ENCODE measurements around the gene FBN1. TPM values are rescaled to one million over a fixed set of nuclear protein-coding genes. Genes with fewer than 3 reads are reported as not detected.

The FBN1 gene
- total RNA-seq, 1 donor from 2014 or later: 12.6 TPM

DNA sequence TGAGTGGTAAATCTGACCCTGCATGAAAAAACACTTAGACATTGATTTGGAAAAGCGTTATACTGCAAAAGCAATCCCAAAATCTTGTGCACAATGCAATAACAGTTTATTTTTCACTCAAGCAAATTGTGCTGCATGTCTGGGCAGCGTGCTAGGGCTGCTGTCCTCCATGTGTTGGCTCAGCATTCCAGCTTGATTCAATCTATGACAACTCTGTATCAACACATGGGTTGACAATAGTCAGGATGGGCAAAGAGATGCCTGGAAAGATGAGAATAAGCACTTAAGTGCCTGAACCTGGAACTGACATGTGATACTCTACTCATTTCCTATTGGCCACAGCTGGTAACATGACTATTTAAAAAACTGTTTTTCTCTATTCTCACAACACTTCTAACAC is 262.5 kb downstream of the FBN1 start:
- Mint-ChIP-seq H3K36me3 (ENCODE audit: unreplicated experiment) (peaks cover 7% of the 10 kb centered on the region), H3K27ac (ENCODE audit: unreplicated experiment) (no peak overlapping the region), H3K4me3 (ENCODE audit: unreplicated experiment) (no peak overlapping the region), H3K9me3 (ENCODE audit: unreplicated experiment) (peaks cover 2% of the 10 kb centered on the region), H3K27me3 (ENCODE audit: unreplicated experiment) (no peaks in the 10 kb centered on the region), H3K4me1 (ENCODE audit: low read depth, unreplicated experiment) (no peaks in the 10 kb centered on the region)
- TF ChIP-seq, protein P1, sequence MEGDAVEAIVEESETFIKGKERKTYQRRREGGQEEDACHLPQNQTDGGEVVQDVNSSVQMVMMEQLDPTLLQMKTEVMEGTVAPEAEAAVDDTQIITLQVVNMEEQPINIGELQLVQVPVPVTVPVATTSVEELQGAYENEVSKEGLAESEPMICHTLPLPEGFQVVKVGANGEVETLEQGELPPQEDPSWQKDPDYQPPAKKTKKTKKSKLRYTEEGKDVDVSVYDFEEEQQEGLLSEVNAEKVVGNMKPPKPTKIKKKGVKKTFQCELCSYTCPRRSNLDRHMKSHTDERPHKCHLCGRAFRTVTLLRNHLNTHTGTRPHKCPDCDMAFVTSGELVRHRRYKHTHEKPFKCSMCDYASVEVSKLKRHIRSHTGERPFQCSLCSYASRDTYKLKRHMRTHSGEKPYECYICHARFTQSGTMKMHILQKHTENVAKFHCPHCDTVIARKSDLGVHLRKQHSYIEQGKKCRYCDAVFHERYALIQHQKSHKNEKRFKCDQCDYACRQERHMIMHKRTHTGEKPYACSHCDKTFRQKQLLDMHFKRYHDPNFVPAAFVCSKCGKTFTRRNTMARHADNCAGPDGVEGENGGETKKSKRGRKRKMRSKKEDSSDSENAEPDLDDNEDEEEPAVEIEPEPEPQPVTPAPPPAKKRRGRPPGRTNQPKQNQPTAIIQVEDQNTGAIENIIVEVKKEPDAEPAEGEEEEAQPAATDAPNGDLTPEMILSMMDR (IDR thresholded peaks at IDR 0.05; ENCODE audit: partially characterized antibody, unreplicated experiment): no peak
- no peak for DNase-seq

DNA sequence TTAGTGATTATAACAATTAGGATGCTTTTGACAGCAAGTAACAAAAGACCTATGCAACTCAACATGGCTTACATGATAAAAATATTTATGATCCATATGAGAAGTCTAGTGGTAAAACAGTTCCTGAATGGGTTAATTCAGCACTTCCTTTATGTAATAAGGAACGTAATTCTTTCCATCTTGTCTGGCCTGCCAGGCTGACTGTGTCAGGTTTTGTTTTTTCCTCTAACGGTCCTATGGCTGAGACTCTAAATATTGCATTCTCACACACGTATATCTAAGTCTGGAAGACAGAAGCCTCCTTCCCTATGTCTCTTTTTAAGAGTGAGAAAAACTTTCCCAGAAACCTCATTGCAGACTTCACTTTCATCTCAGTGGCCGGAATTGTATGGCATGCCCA is 263.6 kb downstream of the FBN1 start:
- TF ChIP-seq, protein P1 (IDR thresholded peaks at IDR 0.05; ENCODE audit: partially characterized antibody, unreplicated experiment): no peak
- Mint-ChIP-seq H3K36me3 (ENCODE audit: unreplicated experiment) (peaks cover 18% of the 10 kb centered on the region), H3K27me3 (ENCODE audit: unreplicated experiment) (no peaks in the 10 kb centered on the region), H3K4me3 (ENCODE audit: unreplicated experiment) (no peak overlapping the region), H3K27ac (ENCODE audit: unreplicated experiment) (no peak overlapping the region), H3K9me3 (ENCODE audit: unreplicated experiment) (peaks cover 5% of the 10 kb centered on the region), H3K4me1 (ENCODE audit: low read depth, unreplicated experiment) (no peaks in the 10 kb centered on the region)
- DNase-seq: no peak

DNA sequence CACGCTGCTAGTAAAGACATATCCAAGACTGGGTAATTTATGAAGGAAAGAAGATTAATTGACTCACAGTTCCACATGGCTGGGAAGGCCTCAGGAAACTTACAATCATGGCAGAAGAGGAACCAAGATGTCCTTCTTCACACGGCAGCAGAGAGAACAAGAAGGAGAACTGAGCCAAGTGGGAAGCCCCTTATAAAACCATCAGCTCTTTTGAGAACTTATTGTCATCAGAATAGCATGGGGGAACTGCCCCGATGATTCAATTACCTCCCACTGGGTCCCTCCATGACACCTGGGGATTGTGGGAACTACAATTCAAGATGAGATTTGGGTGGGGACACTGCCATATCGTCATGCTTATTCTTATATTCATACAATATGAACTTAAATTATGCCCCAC is 265.3 kb downstream of the FBN1 start:
- Mint-ChIP-seq H3K9me3 (ENCODE audit: unreplicated experiment) (peaks cover 7% of the 10 kb centered on the region), H3K36me3 (ENCODE audit: unreplicated experiment) (peaks cover 25% of the 10 kb centered on the region), H3K4me3 (ENCODE audit: unreplicated experiment) (no peak overlapping the region), H3K27me3 (ENCODE audit: unreplicated experiment) (no peaks in the 10 kb centered on the region), H3K27ac (ENCODE audit: unreplicated experiment) (no peak overlapping the region), H3K4me1 (ENCODE audit: low read depth, unreplicated experiment) (no peaks in the 10 kb centered on the region)
- TF ChIP-seq, protein P1 (IDR thresholded peaks at IDR 0.05; ENCODE audit: partially characterized antibody, unreplicated experiment): no peak
- DNase-seq: no peak

DNA sequence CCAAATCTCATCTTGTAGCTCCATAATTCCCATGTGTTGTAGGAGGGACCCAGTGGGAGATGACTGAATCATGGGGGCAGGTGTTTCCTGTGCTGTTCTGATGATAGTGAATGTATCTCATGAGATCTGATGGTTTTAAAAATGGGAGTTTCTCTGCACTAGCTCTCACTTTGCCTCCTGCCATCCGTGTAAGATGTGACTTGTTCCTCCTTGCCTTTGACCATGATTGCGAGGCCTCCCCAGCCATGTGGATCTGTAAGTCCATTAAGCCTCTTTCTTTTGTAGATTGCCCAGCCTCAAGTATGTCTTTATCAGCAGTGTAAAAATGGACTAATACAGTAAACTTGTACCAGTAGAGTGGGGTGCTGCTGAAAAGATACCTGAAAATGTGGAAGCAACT is 269.7 kb downstream of the FBN1 start:
- Mint-ChIP-seq H3K36me3 (ENCODE audit: unreplicated experiment) (peaks cover 31% of the 10 kb centered on the region), H3K4me3 (ENCODE audit: unreplicated experiment) (no peak overlapping the region), H3K4me1 (ENCODE audit: low read depth, unreplicated experiment) (no peaks in the 10 kb centered on the region), H3K27me3 (ENCODE audit: unreplicated experiment) (no peaks in the 10 kb centered on the region), H3K27ac (ENCODE audit: unreplicated experiment) (no peak overlapping the region), H3K9me3 (ENCODE audit: unreplicated experiment) (peaks cover 7% of the 10 kb centered on the region)
- TF ChIP-seq, protein P1 (IDR thresholded peaks at IDR 0.05; ENCODE audit: partially characterized antibody, unreplicated experiment): no peak
- no peak for DNase-seq

DNA sequence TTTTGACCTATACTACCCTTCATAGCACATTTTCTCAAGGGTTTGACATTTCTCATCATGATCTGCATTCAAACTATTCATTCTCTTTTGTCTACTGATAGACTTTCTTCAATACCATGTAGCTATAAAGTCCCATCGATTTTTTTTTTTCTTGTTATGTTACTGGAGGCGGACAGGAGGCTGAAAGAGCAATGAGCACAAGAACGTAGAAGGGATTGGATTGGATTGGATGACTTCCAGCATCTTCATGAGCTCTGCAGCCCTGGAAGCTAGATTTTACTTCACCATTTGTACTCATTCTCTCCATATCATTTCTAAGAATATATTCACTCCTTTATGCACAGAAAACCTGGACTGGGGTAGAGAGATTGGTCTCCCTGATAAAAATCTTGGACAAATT is 271.0 kb downstream of the FBN1 start:
- TF ChIP-seq, protein P1 (IDR thresholded peaks at IDR 0.05; ENCODE audit: partially characterized antibody, unreplicated experiment): no peak
- Mint-ChIP-seq H3K36me3 (ENCODE audit: unreplicated experiment) (peaks cover 31% of the 10 kb centered on the region), H3K27me3 (ENCODE audit: unreplicated experiment) (no peaks in the 10 kb centered on the region), H3K4me3 (ENCODE audit: unreplicated experiment) (no peak overlapping the region), H3K27ac (ENCODE audit: unreplicated experiment) (no peak overlapping the region), H3K9me3 (ENCODE audit: unreplicated experiment) (peaks cover 7% of the 10 kb centered on the region), H3K4me1 (ENCODE audit: low read depth, unreplicated experiment) (no peaks in the 10 kb centered on the region)
- no peak for DNase-seq
